ENCODE data around the gene CXCR6.
A peak's percentile ranks its signal among the peaks of the same experiment; 100 is the strongest.

The CXCR6 gene

GRCh38 chr3:45991341-45991740, 48.1 kb downstream of the CXCR6 start:
- no peak overlapping the region for H3K27ac ChIP-seq (ENCODE audit: low read depth, low read length)
- H3K79me2 ChIP-seq (ENCODE audit: control insufficient read depth, low read length): peaks cover 87% of the 10 kb centered on the region
- H3K27me3 ChIP-seq (ENCODE audit: control insufficient read depth, low read length): no peaks in the 10 kb centered on the region
- TF ChIP-seq EZH2phosphoT487 (IDR thresholded peaks at IDR 0.05; ENCODE audit: borderline replicate concordance, low read length): no peak
- TF ChIP-seq CTCF (IDR thresholded peaks at IDR 0.05; ENCODE audit: low read depth, low read length, poor library complexity, severe bottlenecking): no peak
- H3K36me3 ChIP-seq (ENCODE audit: control insufficient read depth, low read length): peaks cover 3% of the 10 kb centered on the region; the same call in 1 of the 2 replicates
- no peaks in the 10 kb centered on the region for H3F3A ChIP-seq (ENCODE audit: control insufficient read depth, insufficient read depth)
- no peaks in the 10 kb centered on the region for H3K9me3 ChIP-seq (ENCODE audit: control insufficient read depth, insufficient read depth, low read length)
- peaks cover 4% of the 10 kb centered on the region for H4K20me1 ChIP-seq (ENCODE audit: control insufficient read depth, insufficient read depth, low read depth, low read length)
- no peak overlapping the region for H3K4me3 ChIP-seq (ENCODE audit: low read length)
- H3K9me2 ChIP-seq (replicated peaks; ENCODE audit: control insufficient read depth, low read length): no peaks in the 10 kb centered on the region
- no peak overlapping the region for H3K4me2 ChIP-seq (ENCODE audit: low read length)
- H3K4me1 ChIP-seq (ENCODE audit: control insufficient read depth, low read length): peaks cover 30% of the 10 kb centered on the region

- peaks cover 3% of the 10 kb centered on the region; the same call in 1 of the 2 replicates for H3K36me3 ChIP-seq (ENCODE audit: control insufficient read depth, low read length)
- H3K4me3 ChIP-seq (ENCODE audit: low read length): no peak overlapping the region
- H3K27me3 ChIP-seq (ENCODE audit: control insufficient read depth, low read length): no peaks in the 10 kb centered on the region
- H3F3A ChIP-seq (ENCODE audit: control insufficient read depth, insufficient read depth): no peaks in the 10 kb centered on the region
- no peaks in the 10 kb centered on the region; the same call in 1 of the 2 replicates for H4K20me1 ChIP-seq (ENCODE audit: control insufficient read depth, insufficient read depth, low read depth, low read length)
- peak overlapping the region; percentile 28 for H3K4me2 ChIP-seq (ENCODE audit: low read length)
- TF ChIP-seq CTCF (IDR thresholded peaks at IDR 0.05; ENCODE audit: low read depth, low read length, poor library complexity, severe bottlenecking) (no peak), EZH2phosphoT487 (IDR thresholded peaks at IDR 0.05; ENCODE audit: borderline replicate concordance, low read length) (no peak)
- no peaks in the 10 kb centered on the region for H3K9me3 ChIP-seq (ENCODE audit: control insufficient read depth, insufficient read depth, low read length)
- H3K9me2 ChIP-seq (replicated peaks; ENCODE audit: control insufficient read depth, low read length): no peaks in the 10 kb centered on the region
- peaks cover 78% of the 10 kb centered on the region for H3K79me2 ChIP-seq (ENCODE audit: control insufficient read depth, low read length)
- peaks cover 32% of the 10 kb centered on the region for H3K4me1 ChIP-seq (ENCODE audit: control insufficient read depth, low read length)
- H3K27ac ChIP-seq (ENCODE audit: low read depth, low read length): no peak overlapping the region
Observed at GRCh38 chr3:45992133-45992729, 49.0 kb downstream of the CXCR6 start.

- H3K27me3 ChIP-seq (ENCODE audit: control insufficient read depth, low read length): no peaks in the 10 kb centered on the region
- peaks cover 3% of the 10 kb centered on the region; the same call in 1 of the 2 replicates for H3K36me3 ChIP-seq (ENCODE audit: control insufficient read depth, low read length)
- TF ChIP-seq EZH2phosphoT487 (IDR thresholded peaks at IDR 0.05; ENCODE audit: borderline replicate concordance, low read length): no peak
- no peak for TF ChIP-seq CTCF (IDR thresholded peaks at IDR 0.05; ENCODE audit: low read depth, low read length, poor library complexity, severe bottlenecking)
- H3K79me2 ChIP-seq (ENCODE audit: control insufficient read depth, low read length): peaks cover 72% of the 10 kb centered on the region
- no peaks in the 10 kb centered on the region for H3K9me3 ChIP-seq (ENCODE audit: control insufficient read depth, insufficient read depth, low read length)
- no peak overlapping the region for H3K27ac ChIP-seq (ENCODE audit: low read depth, low read length)
- H3K4me1 ChIP-seq (ENCODE audit: control insufficient read depth, low read length): peaks cover 32% of the 10 kb centered on the region
- peak overlapping the region; percentile 28 for H3K4me2 ChIP-seq (ENCODE audit: low read length)
- H3F3A ChIP-seq (ENCODE audit: control insufficient read depth, insufficient read depth): no peaks in the 10 kb centered on the region
- H3K4me3 ChIP-seq (ENCODE audit: low read length): 0 out of 2 replicates have a peak overlapping the region, but pooled peaks have one; percentile 6
- no peaks in the 10 kb centered on the region for H3K9me2 ChIP-seq (replicated peaks; ENCODE audit: control insufficient read depth, low read length)
- no peaks in the 10 kb centered on the region; the same call in 1 of the 2 replicates for H4K20me1 ChIP-seq (ENCODE audit: control insufficient read depth, insufficient read depth, low read depth, low read length)
Observed at GRCh38 chr3:45992821-45993221, 49.6 kb downstream of the CXCR6 start.

Data from DOHH2 (cell line).